Tibial nerve (tissue), 4 donors: ENCODE results near the gene THSD7B. TPM values are rescaled to one million over a fixed set of nuclear protein-coding genes. Genes with fewer than 3 reads are reported as not detected.

Experiments used
- DNase-seq, 2 donors: peaks; one replicate each; pipeline ENCODE4 v3.0.0-alpha.2; 2019; ENCODE audit warnings: low spot score in 2 of 2
- H3K27ac ChIP-seq, 4 donors: fragments of 200-600 bp; sonication (generic) in 3 of 4; one replicate each; pipeline ENCODE4 v1.5.1; 2017 to 2019; ENCODE audit warnings: mild to moderate bottlenecking in 1 of 4
- H3K27me3 ChIP-seq, 2 donors: fragments of 200-600 bp; sonication (generic) in 1 of 2; one replicate each; pipeline versions ENCODE4 v1.5.1 to v1.6.0; 2017 to 2019
- H3K36me3 ChIP-seq, 3 donors: fragments of 200-600 bp; sonication (generic); one replicate each; pipeline ENCODE4 v1.5.1; 2018 to 2019
- H3K4me1 ChIP-seq, 4 donors: fragments of 200-600 bp; sonication (generic) in 3 of 4; one replicate each; pipeline ENCODE4 v1.5.1; 2017 to 2019
- H3K4me3 ChIP-seq, 4 donors: fragments of 200-600 bp; sonication (generic) in 3 of 4; one replicate each; pipeline ENCODE4 v1.5.1; 2017 to 2019; ENCODE audit warnings: mild to moderate bottlenecking in 1 of 4, moderate library complexity in 1 of 4
- H3K9me3 ChIP-seq, 4 donors: fragments of 200-600 bp; sonication (generic) in 3 of 4; one replicate each; pipeline ENCODE4 v1.5.1; 2017 to 2019
- CTCF ChIP-seq, 5 experiments: fragments of 200-600 bp in 3 of 5; fragments of 450-650 bp in 2 of 5; sonication (generic) in 3 of 5; IDR thresholded peaks; one replicate each; pipeline ENCODE4 v1.5.1; 2016 to 2019; ENCODE audit warnings: antibody characterized with exemption in 5 of 5, mild to moderate bottlenecking in 3 of 5, moderate library complexity in 2 of 5
- EP300 ChIP-seq, 2 donors: sonication (generic); formaldehyde crosslinking; IDR thresholded peaks; one replicate each; pipeline ENCODE4 v1.6.1; 2017; ENCODE audit warnings: antibody characterized with exemption in 2 of 2, mild to moderate bottlenecking in 1 of 2
- POLR2A ChIP-seq, 2 donors: fragments of 450-650 bp; IDR thresholded peaks; one replicate each; pipeline ENCODE4 v1.6.1; 2017; ENCODE audit warnings: antibody characterized with exemption in 2 of 2, mild to moderate bottlenecking in 2 of 2, moderate library complexity in 2 of 2
- WGBS, 2 donors: methylation state at CpG; one replicate each; pipeline ENCODE4 v1.1.5; 2018; 5-methylcytosine and 5-hydroxymethylcytosine counted together
- total RNA-seq, 4 donors: library from RNA; depleted of rRNA; stranded (reverse); fragments of >200 nt; gene quantifications; one replicate each; pipeline ENCODE4 v1.1.0, GENCODE V29; 2016

The THSD7B gene
- total RNA-seq, 4 donors from 2014 or later: 1.5 to 13.8 (median 6.7) TPM

- Histone ChIP-seq H3K27ac (no peak overlapping the region), H3K27me3 (no peaks in the 10 kb centered on the region), H3K4me3 (no peak overlapping the region), H3K36me3 (no peaks in the 10 kb centered on the region), H3K9me3 (no peaks in the 10 kb centered on the region), H3K4me1 (no peaks in the 10 kb centered on the region)
- no peak for TF ChIP-seq EP300 (IDR thresholded peaks at IDR 0.05)
- TF ChIP-seq CTCF (IDR thresholded peaks at IDR 0.05): no peak
- no peak for TF ChIP-seq POLR2A (IDR thresholded peaks at IDR 0.05)
- 59 to 100% methylated on average over 1 of the region's 1 CpG for WGBS, 2 donors
- no peak for DNase-seq
Measured at GRCh38 chr2:136871424-136871823, 106.1 kb downstream of the THSD7B start.

GRCh38 chr2:136874258-136874657 lies 108.9 kb downstream of the THSD7B start:
- H3K4me1 ChIP-seq: no peaks in the 10 kb centered on the region
- no peak overlapping the region for H3K4me3 ChIP-seq
- DNase-seq: no peak
- WGBS, 2 donors: 47 to 49% methylated on average over 6 of the region's 6 CpGs
- H3K27ac ChIP-seq: no peak overlapping the region
- no peaks in the 10 kb centered on the region for H3K36me3 ChIP-seq
- peak in 1 of 5 experiments; percentile 22 for TF ChIP-seq CTCF (IDR thresholded peaks at IDR 0.05)
- no peak for TF ChIP-seq POLR2A (IDR thresholded peaks at IDR 0.05)
- TF ChIP-seq EP300 (IDR thresholded peaks at IDR 0.05): no peak
- no peaks in the 10 kb centered on the region for H3K9me3 ChIP-seq
- H3K27me3 ChIP-seq: no peaks in the 10 kb centered on the region

- no peaks in the 10 kb centered on the region for H3K9me3 ChIP-seq
- TF ChIP-seq POLR2A (IDR thresholded peaks at IDR 0.05) (no peak), CTCF (IDR thresholded peaks at IDR 0.05) (no peak), EP300 (IDR thresholded peaks at IDR 0.05) (no peak)
- no peaks in the 10 kb centered on the region for H3K36me3 ChIP-seq
- no peak overlapping the region for H3K27ac ChIP-seq
- no peak overlapping the region for H3K4me3 ChIP-seq
- no peak for DNase-seq
- no peaks in the 10 kb centered on the region for H3K27me3 ChIP-seq
- peaks cover 0 to 3% (median 0%) of the 10 kb centered on the region in 4 donors for H3K4me1 ChIP-seq
- 31 to 46% methylated on average over 1 of the region's 1 CpG for WGBS, 2 donors
Measured at GRCh38 chr2:136891100-136891499, 125.8 kb downstream of the THSD7B start.

- Histone ChIP-seq H3K27me3 (no peaks in the 10 kb centered on the region), H3K4me3 (no peak overlapping the region), H3K9me3 (no peaks in the 10 kb centered on the region), H3K4me1 (peaks cover 0 to 3% (median 0%) of the 10 kb centered on the region in 4 donors), H3K36me3 (no peaks in the 10 kb centered on the region), H3K27ac (no peak overlapping the region)
- DNase-seq: no peak
- WGBS, 2 donors: 73 to 89% methylated on average over 2 of the region's 2 CpGs
- TF ChIP-seq EP300 (IDR thresholded peaks at IDR 0.05) (no peak), POLR2A (IDR thresholded peaks at IDR 0.05) (no peak), CTCF (IDR thresholded peaks at IDR 0.05) (no peak)
Measured at GRCh38 chr2:136894007-136894634, 128.8 kb downstream of the THSD7B start.

GRCh38 chr2:136901732-136902131 lies 136.4 kb downstream of the THSD7B start:
- Histone ChIP-seq H3K9me3 (no peaks in the 10 kb centered on the region), H3K27ac (no peak overlapping the region), H3K36me3 (no peaks in the 10 kb centered on the region), H3K4me1 (no peaks in the 10 kb centered on the region), H3K27me3 (no peaks in the 10 kb centered on the region), H3K4me3 (no peak overlapping the region)
- 52 to 54% methylated on average over 4 of the region's 4 CpGs for WGBS, 2 donors
- no peak for DNase-seq
- no peak for TF ChIP-seq CTCF (IDR thresholded peaks at IDR 0.05)
- no peak for TF ChIP-seq EP300 (IDR thresholded peaks at IDR 0.05)
- no peak for TF ChIP-seq POLR2A (IDR thresholded peaks at IDR 0.05)
